ENCODE results near the gene CAPN15.

CAPN15 gene

GRCh38 chr16:578870-579405 is 51.4 kb downstream of the CAPN15 start:
- TF ChIP-seq TAF1 (IDR thresholded peaks at IDR 0.05; ENCODE audit: borderline replicate concordance, insufficient read depth, low read length) (no peak), FOXP2 (optimal IDR thresholded peaks at IDR 0.05; ENCODE audit: borderline replicate concordance, extremely low read depth, extremely low read length, insufficient read depth) (peak; percentile 72)

DNA sequence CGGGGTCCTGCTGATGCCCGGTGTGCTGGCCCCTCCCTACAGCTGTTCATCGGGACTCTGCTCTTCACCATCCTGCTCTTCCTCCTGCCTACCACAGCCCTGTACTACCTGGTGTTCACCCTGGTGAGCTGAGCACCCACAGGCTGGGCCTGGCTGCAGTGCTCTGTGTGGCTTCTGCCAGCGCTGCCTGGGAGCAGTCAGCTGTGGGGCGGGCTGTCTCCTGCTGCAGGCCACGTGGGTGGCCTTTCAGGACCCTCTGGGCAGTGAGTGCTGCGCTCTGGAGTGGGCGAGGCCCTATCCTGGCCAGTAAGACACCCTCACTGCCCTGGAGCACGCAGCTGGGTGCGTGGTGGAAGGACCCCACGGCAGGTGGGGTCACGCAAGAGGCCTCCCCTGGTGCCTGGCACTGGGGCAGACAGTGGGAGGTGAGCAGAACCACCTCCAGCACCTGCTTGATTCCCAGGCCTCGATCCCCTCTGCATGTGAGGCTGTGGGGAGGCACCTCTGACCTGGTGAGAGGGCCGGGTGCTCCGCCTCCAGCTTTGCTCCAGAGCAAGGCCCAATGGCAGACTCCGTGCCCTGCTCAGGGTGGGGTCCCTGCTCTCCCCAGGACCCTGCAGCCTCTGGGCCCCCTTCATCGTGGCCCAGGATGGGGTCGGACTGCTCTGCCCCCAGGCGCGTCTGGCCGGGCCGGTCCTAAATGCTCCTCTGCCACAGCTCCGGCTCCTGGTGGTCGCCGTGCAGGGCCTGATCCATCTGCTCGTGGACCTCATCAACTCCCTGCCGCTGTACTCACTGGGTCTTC is 52.8 kb downstream of the CAPN15 start:
- TF ChIP-seq, protein P1, sequence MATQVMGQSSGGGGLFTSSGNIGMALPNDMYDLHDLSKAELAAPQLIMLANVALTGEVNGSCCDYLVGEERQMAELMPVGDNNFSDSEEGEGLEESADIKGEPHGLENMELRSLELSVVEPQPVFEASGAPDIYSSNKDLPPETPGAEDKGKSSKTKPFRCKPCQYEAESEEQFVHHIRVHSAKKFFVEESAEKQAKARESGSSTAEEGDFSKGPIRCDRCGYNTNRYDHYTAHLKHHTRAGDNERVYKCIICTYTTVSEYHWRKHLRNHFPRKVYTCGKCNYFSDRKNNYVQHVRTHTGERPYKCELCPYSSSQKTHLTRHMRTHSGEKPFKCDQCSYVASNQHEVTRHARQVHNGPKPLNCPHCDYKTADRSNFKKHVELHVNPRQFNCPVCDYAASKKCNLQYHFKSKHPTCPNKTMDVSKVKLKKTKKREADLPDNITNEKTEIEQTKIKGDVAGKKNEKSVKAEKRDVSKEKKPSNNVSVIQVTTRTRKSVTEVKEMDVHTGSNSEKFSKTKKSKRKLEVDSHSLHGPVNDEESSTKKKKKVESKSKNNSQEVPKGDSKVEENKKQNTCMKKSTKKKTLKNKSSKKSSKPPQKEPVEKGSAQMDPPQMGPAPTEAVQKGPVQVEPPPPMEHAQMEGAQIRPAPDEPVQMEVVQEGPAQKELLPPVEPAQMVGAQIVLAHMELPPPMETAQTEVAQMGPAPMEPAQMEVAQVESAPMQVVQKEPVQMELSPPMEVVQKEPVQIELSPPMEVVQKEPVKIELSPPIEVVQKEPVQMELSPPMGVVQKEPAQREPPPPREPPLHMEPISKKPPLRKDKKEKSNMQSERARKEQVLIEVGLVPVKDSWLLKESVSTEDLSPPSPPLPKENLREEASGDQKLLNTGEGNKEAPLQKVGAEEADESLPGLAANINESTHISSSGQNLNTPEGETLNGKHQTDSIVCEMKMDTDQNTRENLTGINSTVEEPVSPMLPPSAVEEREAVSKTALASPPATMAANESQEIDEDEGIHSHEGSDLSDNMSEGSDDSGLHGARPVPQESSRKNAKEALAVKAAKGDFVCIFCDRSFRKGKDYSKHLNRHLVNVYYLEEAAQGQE (IDR thresholded peaks at IDR 0.05; ENCODE audit: insufficient read depth in 1 of 2, low read depth in 2 of 2, low read length in 2 of 2) = no peak
- no peak for TF ChIP-seq TAF1 (IDR thresholded peaks at IDR 0.05; ENCODE audit: borderline replicate concordance, insufficient read depth, low read length)
- no peak for TF ChIP-seq FOXP2 (optimal IDR thresholded peaks at IDR 0.05; ENCODE audit: borderline replicate concordance, extremely low read depth, extremely low read length, insufficient read depth)
- TF ChIP-seq POLR2AphosphoS5 (IDR thresholded peaks at IDR 0.05; ENCODE audit: low read depth, low read length) = no peak
- no peak for TF ChIP-seq SIN3A (IDR thresholded peaks at IDR 0.05; ENCODE audit: borderline replicate concordance, insufficient read depth, low read length)

GRCh38 chr16:580946-581498 is 53.5 kb downstream of the CAPN15 start:
- TF ChIP-seq SIN3A (IDR thresholded peaks at IDR 0.05; ENCODE audit: borderline replicate concordance, insufficient read depth, low read length) (no peak), FOXP2 (optimal IDR thresholded peaks at IDR 0.05; ENCODE audit: borderline replicate concordance, extremely low read depth, extremely low read length, insufficient read depth) (no peak), TAF1 (IDR thresholded peaks at IDR 0.05; ENCODE audit: borderline replicate concordance, insufficient read depth, low read length) (no peak), POLR2AphosphoS5 (IDR thresholded peaks at IDR 0.05; ENCODE audit: low read depth, low read length) (no peak)
- TF ChIP-seq, protein P1 (IDR thresholded peaks at IDR 0.05; ENCODE audit: insufficient read depth in 1 of 2, low read depth in 2 of 2, low read length in 2 of 2) = no peak

GRCh38 chr16:582218-582613 is 54.7 kb downstream of the CAPN15 start:
- no peak for TF ChIP-seq TAF1 (IDR thresholded peaks at IDR 0.05; ENCODE audit: borderline replicate concordance, insufficient read depth, low read length)
- TF ChIP-seq FOXP2 (optimal IDR thresholded peaks at IDR 0.05; ENCODE audit: borderline replicate concordance, extremely low read depth, extremely low read length, insufficient read depth) = no peak
- no peak for TF ChIP-seq SIN3A (IDR thresholded peaks at IDR 0.05; ENCODE audit: borderline replicate concordance, insufficient read depth, low read length)
- TF ChIP-seq POLR2AphosphoS5 (IDR thresholded peaks at IDR 0.05; ENCODE audit: low read depth, low read length) = no peak
- TF ChIP-seq, protein P1 (IDR thresholded peaks at IDR 0.05; ENCODE audit: insufficient read depth in 1 of 2, low read depth in 2 of 2, low read length in 2 of 2) = no peak

GRCh38 chr16:582614-583331 is 55.3 kb downstream of the CAPN15 start:
- TF ChIP-seq POLR2AphosphoS5 (IDR thresholded peaks at IDR 0.05; ENCODE audit: low read depth, low read length) (no peak), SIN3A (IDR thresholded peaks at IDR 0.05; ENCODE audit: borderline replicate concordance, insufficient read depth, low read length) (no peak), FOXP2 (optimal IDR thresholded peaks at IDR 0.05; ENCODE audit: borderline replicate concordance, extremely low read depth, extremely low read length, insufficient read depth) (no peak), TAF1 (IDR thresholded peaks at IDR 0.05; ENCODE audit: borderline replicate concordance, insufficient read depth, low read length) (no peak)
- TF ChIP-seq, protein P1 (IDR thresholded peaks at IDR 0.05; ENCODE audit: insufficient read depth in 1 of 2, low read depth in 2 of 2, low read length in 2 of 2) = no peak

Data from PFSK-1 (cell line).